Measurements from ENCODE around the gene HOXD13.

DNA sequence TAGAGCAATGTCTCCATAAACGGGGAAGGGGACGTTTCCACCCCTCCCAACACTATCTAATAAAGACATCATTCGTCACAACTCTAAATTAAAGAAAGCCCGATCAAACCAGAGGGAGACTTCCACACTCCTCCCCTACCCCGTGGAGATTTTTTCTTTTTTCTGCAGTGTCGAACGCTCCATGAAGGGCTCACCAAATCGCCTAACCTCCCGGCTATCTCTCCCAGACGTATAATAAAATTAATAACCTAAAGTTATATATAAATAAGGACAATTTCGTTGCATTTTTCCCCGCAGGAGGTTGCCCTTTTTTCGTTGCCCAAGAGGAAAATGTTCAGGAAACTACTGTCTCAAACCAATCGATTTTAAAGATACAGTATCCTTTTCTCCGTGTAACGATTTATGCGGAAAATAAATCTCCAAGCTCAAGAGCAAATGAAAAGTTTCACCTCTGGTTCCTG is 11.1 kb upstream of the HOXD13 start:
- no peak for TF ChIP-seq KLF7 (tag by site-specific recombination; IDR thresholded peaks at IDR 0.05; ENCODE audit: borderline replicate concordance)
- no peak for TF ChIP-seq ZNF274 (IDR thresholded peaks at IDR 0.05; ENCODE audit: low read length)
- no peak for TF ChIP-seq ZNF274 (tag by site-specific recombination; IDR thresholded peaks at IDR 0.05; ENCODE audit: borderline replicate concordance)
- no peak for TF ChIP-seq ZNF302 (tag by site-specific recombination; IDR thresholded peaks at IDR 0.05; ENCODE audit: low read depth)
- no peak for TF ChIP-seq TCF7L2 (IDR thresholded peaks at IDR 0.05; ENCODE audit: borderline replicate concordance, low read depth, low read length)
- TF ChIP-seq PBX3 (CRISPR knock-in tag; IDR thresholded peaks at IDR 0.05), result no peak
